Kidney (tissue), 14 donors: Measurements from ENCODE around the gene CLDN9. TPM values are rescaled to one million over a fixed set of nuclear protein-coding genes. Genes with fewer than 3 reads are reported as not detected.
A peak's percentile ranks its signal among the peaks of the same experiment; 100 is the strongest.

Source experiments
- DNase-seq, 5 donors: peaks; one replicate each; pipeline ENCODE4 v3.0.0-alpha.2; 2013 to 2020
- FAIRE-seq: peaks from 2 replicates; lab custom pipeline; 2012; peaks lifted over from hg19 to GRCh38; lab: Jason Lieb, UNC
- H3K27ac ChIP-seq, 2 donors: one replicate each; pipeline ENCODE4 v1.7.0; 2013; ENCODE audit warnings: low read depth in 2 of 2, low read length in 2 of 2, inconsistent platforms in 1 of 2
- H3K27me3 ChIP-seq: one replicate; pipeline ENCODE4 v1.7.1; 2013; ENCODE audit warnings: low read length, inconsistent platforms; ENCODE audit not compliant: control insufficient read depth, insufficient read depth
- H3K36me3 ChIP-seq, 3 donors: one replicate each; pipeline versions ENCODE4 v1.7.0 to v1.7.1; 2013; ENCODE audit warnings: low read length in 3 of 3, control low read depth in 1 of 3, inconsistent platforms in 1 of 3; ENCODE audit not compliant: insufficient read depth in 3 of 3, control insufficient read depth in 2 of 3
- H3K4me1 ChIP-seq, 3 donors: one replicate each; pipeline versions ENCODE4 v1.7.0 to v1.7.1; 2013; ENCODE audit warnings: low read length in 3 of 3, inconsistent platforms in 1 of 3, low read depth in 1 of 3; ENCODE audit not compliant: control insufficient read depth in 2 of 3, insufficient read depth in 2 of 3
- H3K4me3 ChIP-seq, 3 donors: one replicate each; pipeline versions ENCODE4 v1.7.0 to v1.8.1; 2013; ENCODE audit warnings: low read length in 3 of 3, control low read depth in 1 of 3, inconsistent platforms in 1 of 3
- H3K9ac ChIP-seq, 3 donors: one replicate each; pipeline versions ENCODE4 v1.7.0 to v1.7.1; 2013; ENCODE audit warnings: low read length in 3 of 3, control low read depth in 1 of 3, inconsistent platforms in 1 of 3
- H3K9me3 ChIP-seq, 3 donors: one replicate each; pipeline versions ENCODE4 v1.7.0 to v1.7.1; 2013; ENCODE audit warnings: low read length in 3 of 3, control low read depth in 1 of 3, inconsistent platforms in 1 of 3; ENCODE audit not compliant: control insufficient read depth in 2 of 3, insufficient read depth in 1 of 3
- intact Hi-C: fragments of 100-400 bp; cut with DNase I; formaldehyde crosslinking; loops from one replicate; pipeline ENCODE4 v1.11.1; 2022
- polyA plus RNA-seq: library from polyadenylated mRNA; stranded (reverse); fragments of 350-450 nt; fragmentation: Illumina TruSeq; extraction: RNeasy Lipid Tissue Mini Kit (QIAGEN cat#74804); gene quantifications from one replicate; pipeline ENCODE4 v1.2.3, GENCODE V29; 2014; ENCODE audit warnings: low read depth, low replicate concordance; ENCODE audit not compliant: insufficient read depth
- total RNA-seq: library from RNA; stranded (reverse); fragmentation: NEBNext Ultra II Directional; extraction: Animal tissue kit (Norgen Biotek cat#: 25700); gene quantifications from one replicate; pipeline ENCODE4 v1.2.1, GENCODE V29; 2021
- TF ChIP-seq, protein P1 (sequence below): IDR thresholded peaks from 3 replicates; pipeline ENCODE4 v1.5.1; 2012; ENCODE audit warnings: mild to moderate bottlenecking, moderate library complexity, borderline replicate concordance; ENCODE audit not compliant: insufficient read depth; ENCODE audit errors: extremely low read depth
- donor health status: control.
- donor health status: control.
- donor health status: control.
- donor health status: control.
- donor health status: control.
- donor health status: DM: yes; HTN: yes; CAD: no.
- donor health status: Normal renal cell carcinoma (clear cell type).

Gene CLDN9
- total and polyA plus RNA-seq, 2 donors from 2014 or later: 0.60 TPM; not detected in 1

DNA sequence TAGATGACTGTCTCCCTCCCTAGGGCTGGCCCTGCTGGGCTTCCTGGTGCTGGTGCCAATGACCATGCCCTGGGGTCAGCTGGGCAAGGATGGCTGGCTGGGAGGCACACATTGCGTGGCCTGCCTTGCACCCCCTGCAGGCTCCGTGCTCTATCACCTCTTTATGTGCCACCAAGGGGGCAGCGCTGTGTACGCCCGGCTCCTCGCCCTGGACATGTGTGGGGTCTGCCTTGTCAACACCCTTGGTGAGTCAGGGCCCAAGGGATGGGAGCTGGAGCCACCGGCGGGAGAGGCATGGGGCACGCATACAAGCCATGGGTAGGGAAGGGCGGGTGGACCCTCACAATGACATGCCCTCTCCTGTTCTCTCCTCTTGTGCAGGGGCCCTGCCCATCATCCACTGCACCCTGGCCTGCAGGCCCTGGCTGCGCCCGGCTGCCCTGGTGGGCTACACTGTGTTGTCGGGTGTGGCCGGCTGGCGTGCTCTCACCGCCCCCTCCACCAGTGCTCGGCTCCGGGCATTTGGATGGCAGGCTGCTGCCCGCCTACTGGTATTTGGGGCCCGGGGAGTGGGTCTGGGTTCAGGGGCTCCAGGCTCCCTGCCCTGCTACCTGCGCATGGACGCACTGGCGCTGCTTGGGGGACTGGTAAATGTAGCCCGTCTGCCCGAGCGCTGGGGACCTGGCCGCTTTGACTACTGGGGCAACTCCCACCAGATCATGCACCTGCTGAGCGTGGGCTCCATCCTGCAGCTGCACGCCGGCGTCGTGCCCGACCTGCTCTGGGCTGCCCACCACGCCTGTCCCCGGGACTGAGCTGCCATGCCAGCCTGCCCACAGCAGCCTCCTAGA, 41.4 kb upstream of the CLDN9 start:
- H3K27ac ChIP-seq: no peak overlapping the region
- H3K9me3 ChIP-seq: no peaks in the 10 kb centered on the region
- no peak overlapping the region for H3K9ac ChIP-seq
- peaks cover 8% of the 10 kb centered on the region for H3K27me3 ChIP-seq
- peaks cover 0 to 8% (median 0%) of the 10 kb centered on the region in 3 donors for H3K4me1 ChIP-seq
- FAIRE-seq (no peak), DNase-seq (peak in 2 of 5 donors; percentile 58 to 72)
- TF ChIP-seq, protein P1, sequence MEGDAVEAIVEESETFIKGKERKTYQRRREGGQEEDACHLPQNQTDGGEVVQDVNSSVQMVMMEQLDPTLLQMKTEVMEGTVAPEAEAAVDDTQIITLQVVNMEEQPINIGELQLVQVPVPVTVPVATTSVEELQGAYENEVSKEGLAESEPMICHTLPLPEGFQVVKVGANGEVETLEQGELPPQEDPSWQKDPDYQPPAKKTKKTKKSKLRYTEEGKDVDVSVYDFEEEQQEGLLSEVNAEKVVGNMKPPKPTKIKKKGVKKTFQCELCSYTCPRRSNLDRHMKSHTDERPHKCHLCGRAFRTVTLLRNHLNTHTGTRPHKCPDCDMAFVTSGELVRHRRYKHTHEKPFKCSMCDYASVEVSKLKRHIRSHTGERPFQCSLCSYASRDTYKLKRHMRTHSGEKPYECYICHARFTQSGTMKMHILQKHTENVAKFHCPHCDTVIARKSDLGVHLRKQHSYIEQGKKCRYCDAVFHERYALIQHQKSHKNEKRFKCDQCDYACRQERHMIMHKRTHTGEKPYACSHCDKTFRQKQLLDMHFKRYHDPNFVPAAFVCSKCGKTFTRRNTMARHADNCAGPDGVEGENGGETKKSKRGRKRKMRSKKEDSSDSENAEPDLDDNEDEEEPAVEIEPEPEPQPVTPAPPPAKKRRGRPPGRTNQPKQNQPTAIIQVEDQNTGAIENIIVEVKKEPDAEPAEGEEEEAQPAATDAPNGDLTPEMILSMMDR: no peak
- intact Hi-C loops: no loop called here
- H3K36me3 ChIP-seq: no peaks in the 10 kb centered on the region
- no peak overlapping the region for H3K4me3 ChIP-seq

DNA sequence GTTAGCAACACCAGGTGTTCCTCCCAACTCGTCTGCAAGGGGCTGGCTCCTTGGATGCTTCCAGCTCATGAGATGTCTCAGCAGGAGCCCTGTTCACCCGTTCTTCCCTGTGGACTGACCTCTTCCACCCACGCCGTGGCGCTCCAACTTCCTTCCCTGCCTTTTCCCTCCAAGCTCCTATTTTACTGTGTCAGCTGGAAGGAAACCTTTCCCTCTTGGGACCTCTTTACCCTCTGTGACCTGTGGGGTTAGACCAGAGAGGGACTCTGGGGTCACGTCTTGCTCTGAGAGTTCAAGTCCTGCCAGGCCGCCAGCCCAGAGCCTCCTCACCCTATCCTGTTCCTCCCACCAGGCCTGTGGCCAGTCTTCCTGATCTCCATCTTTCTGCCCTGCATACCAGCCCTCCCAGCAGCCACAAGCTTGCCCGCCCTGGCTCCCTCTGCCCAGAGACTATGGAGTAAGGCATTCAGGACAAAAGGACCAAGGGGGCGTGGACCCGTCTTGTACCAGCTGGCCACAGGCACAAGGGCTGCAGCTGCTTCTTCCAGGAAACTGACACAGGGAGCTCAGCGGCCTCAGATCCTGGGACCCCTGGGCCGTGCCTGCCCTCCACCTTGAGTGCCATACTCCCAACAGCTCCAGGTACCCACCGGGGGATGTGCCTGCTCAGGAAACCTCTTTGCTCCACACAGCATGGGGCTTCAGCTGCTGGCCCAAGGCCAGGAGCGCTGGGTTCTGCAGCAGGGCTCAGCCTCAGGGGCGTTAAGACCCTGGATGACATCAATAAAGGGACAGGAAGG, 40.5 kb upstream of the CLDN9 start:
- Histone ChIP-seq H3K9me3 (no peaks in the 10 kb centered on the region), H3K4me1 (peaks cover 0 to 8% (median 0%) of the 10 kb centered on the region in 3 donors), H3K36me3 (no peaks in the 10 kb centered on the region), H3K9ac (no peak overlapping the region), H3K27ac (no peak overlapping the region), H3K4me3 (no peak overlapping the region), H3K27me3 (peaks cover 8% of the 10 kb centered on the region)
- peak in 2 of 5 donors; percentile 39 to 69 for DNase-seq
- no peak for FAIRE-seq
- TF ChIP-seq, protein P1: no peak
- intact Hi-C loops: no loop called here

DNA sequence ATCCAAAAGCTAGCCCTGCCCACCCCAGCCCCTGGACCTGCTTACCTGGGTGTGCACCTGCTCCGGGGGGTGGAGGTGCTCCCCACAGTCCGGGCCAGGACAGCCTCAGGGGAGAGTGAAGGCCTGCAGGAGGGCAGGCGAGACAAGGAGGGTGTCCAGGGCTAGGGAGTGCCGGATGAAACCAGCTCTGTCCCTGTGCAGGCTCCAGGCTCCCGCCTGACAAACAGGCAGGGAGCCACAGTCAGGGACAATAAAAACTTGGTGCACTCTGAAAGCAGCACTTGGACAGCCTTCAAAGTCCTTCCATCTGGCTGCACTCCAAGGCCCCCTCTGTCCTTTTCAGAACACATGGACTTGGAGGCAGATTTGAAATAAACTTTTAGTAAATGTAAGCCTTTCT, 39.6 kb upstream of the CLDN9 start:
- Histone ChIP-seq H3K9me3 (no peaks in the 10 kb centered on the region), H3K4me1 (peaks cover 0 to 8% (median 0%) of the 10 kb centered on the region in 3 donors), H3K36me3 (no peaks in the 10 kb centered on the region), H3K4me3 (no peak overlapping the region), H3K27me3 (peaks cover under 1% of the 10 kb centered on the region), H3K27ac (no peak overlapping the region), H3K9ac (no peak overlapping the region)
- TF ChIP-seq, protein P1: no peak
- intact Hi-C loops: no loop called here
- FAIRE-seq (no peak), DNase-seq (peak in 2 of 5 donors; percentile 51 to 75)
